ENCODE measurements around the gene JUNB. TPM values are rescaled to one million over a fixed set of nuclear protein-coding genes. Genes with fewer than 3 reads are reported as not detected.

Gene JUNB
- polyA plus RNA-seq, 3 donors, result 1,279 to 3,167 (median 1,468) TPM

- no peak overlapping the region for H3K27ac ChIP-seq (ENCODE audit: low read depth in 1 of 2, low read length in 2 of 2)
- DNase-seq, result no peak
- Mint-ChIP-seq H3K27ac (peak overlapping the region in 1 of 7 donors; percentile 45), H3K4me3 (no peak overlapping the region), H3K36me3 (peaks cover 28 to 54% of the 10 kb centered on the region in 2 donors), H3K9me3 (peaks cover 0 to 5% (median 0%) of the 10 kb centered on the region in 7 donors), H3K27me3 (ENCODE audit: low read depth in 3 of 3) (peaks cover 0 to 3% (median 0%) of the 10 kb centered on the region in 3 donors), H3K4me1 (peaks cover 8% of the 10 kb centered on the region)
- H3K4me1 ChIP-seq (ENCODE audit: control insufficient read depth in 1 of 2, insufficient read depth in 2 of 2, low read length in 2 of 2), result peaks cover 0 to 6% of the 10 kb centered on the region in 2 donors
- TF ChIP-seq, protein P1, sequence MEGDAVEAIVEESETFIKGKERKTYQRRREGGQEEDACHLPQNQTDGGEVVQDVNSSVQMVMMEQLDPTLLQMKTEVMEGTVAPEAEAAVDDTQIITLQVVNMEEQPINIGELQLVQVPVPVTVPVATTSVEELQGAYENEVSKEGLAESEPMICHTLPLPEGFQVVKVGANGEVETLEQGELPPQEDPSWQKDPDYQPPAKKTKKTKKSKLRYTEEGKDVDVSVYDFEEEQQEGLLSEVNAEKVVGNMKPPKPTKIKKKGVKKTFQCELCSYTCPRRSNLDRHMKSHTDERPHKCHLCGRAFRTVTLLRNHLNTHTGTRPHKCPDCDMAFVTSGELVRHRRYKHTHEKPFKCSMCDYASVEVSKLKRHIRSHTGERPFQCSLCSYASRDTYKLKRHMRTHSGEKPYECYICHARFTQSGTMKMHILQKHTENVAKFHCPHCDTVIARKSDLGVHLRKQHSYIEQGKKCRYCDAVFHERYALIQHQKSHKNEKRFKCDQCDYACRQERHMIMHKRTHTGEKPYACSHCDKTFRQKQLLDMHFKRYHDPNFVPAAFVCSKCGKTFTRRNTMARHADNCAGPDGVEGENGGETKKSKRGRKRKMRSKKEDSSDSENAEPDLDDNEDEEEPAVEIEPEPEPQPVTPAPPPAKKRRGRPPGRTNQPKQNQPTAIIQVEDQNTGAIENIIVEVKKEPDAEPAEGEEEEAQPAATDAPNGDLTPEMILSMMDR (IDR thresholded peaks at IDR 0.05), result no peak
- no peak overlapping the region for H3K4me3 ChIP-seq (replicated peaks in 1 of 3; ENCODE audit: low read depth in 2 of 3, low read length in 3 of 3)
- intact Hi-C loops (cut with micrococcal nuclease), result loop anchor here in 1 of 2 donors (2.0 kb wide), 2 partner anchors 30 to 80 kb away; no protein-coding TSS in a partner anchor
- H2AFZ ChIP-seq (ENCODE audit: insufficient read depth, low read depth, low read length, poor library complexity, severe bottlenecking), result no peak overlapping the region
- no peaks in the 10 kb centered on the region for H3K27me3 ChIP-seq (ENCODE audit: control insufficient read depth in 2 of 2, insufficient read depth in 2 of 2, low read length in 2 of 2)
- H3K36me3 ChIP-seq (replicated peaks in 1 of 2; ENCODE audit: control insufficient read depth in 1 of 2, insufficient read depth in 2 of 2, low read length in 2 of 2), result no peaks in the 10 kb centered on the region
- H3K9ac ChIP-seq (ENCODE audit: insufficient read depth, low read length, poor library complexity, severe bottlenecking), result no peak overlapping the region
- no peaks in the 10 kb centered on the region for H3K79me2 ChIP-seq (ENCODE audit: insufficient read depth, low read length)
- no peak overlapping the region for H3K4me2 ChIP-seq (replicated peaks; ENCODE audit: extremely low read depth, low read length, poor library complexity, severe bottlenecking)
- peaks cover 0 to 5% of the 10 kb centered on the region in 2 donors for H3K9me3 ChIP-seq (replicated peaks in 1 of 2; ENCODE audit: control insufficient read depth in 1 of 2, insufficient read depth in 1 of 2, low read length in 2 of 2)
- 100% methylated on average over 11 of the region's 11 CpGs for WGBS (ENCODE audit: insufficient coverage)
- H4K20me1 ChIP-seq (ENCODE audit: insufficient read depth, low read length), result no peaks in the 10 kb centered on the region
These were observed 24.1 kb upstream of the JUNB start for GRCh38 chr19:12767150-12767549.

- no peak for DNase-seq
- intact Hi-C loops (cut with micrococcal nuclease), result loop anchor here in 1 of 2 donors (2.0 kb wide), 2 partner anchors 29 to 79 kb away; no protein-coding TSS in a partner anchor
- no peak overlapping the region for H3K4me3 ChIP-seq (replicated peaks in 1 of 3; ENCODE audit: low read depth in 2 of 3, low read length in 3 of 3)
- 98% methylated on average over 14 of the region's 15 CpGs for WGBS (ENCODE audit: insufficient coverage)
- H3K9me3 ChIP-seq (replicated peaks in 1 of 2; ENCODE audit: control insufficient read depth in 1 of 2, insufficient read depth in 1 of 2, low read length in 2 of 2), result peaks cover 0 to 5% of the 10 kb centered on the region in 2 donors
- H3K27me3 Mint-ChIP-seq (ENCODE audit: low read depth in 3 of 3), result peaks cover 0 to 5% (median 0%) of the 10 kb centered on the region in 3 donors
- no peaks in the 10 kb centered on the region for H3K27me3 ChIP-seq (ENCODE audit: control insufficient read depth in 2 of 2, insufficient read depth in 2 of 2, low read length in 2 of 2)
- H3K79me2 ChIP-seq (ENCODE audit: insufficient read depth, low read length), result no peaks in the 10 kb centered on the region
- no peak overlapping the region for H3K9ac ChIP-seq (ENCODE audit: insufficient read depth, low read length, poor library complexity, severe bottlenecking)
- no peaks in the 10 kb centered on the region for H4K20me1 ChIP-seq (ENCODE audit: insufficient read depth, low read length)
- peaks cover 0 to 5% (median 0%) of the 10 kb centered on the region in 7 donors for H3K9me3 Mint-ChIP-seq
- peaks cover 0 to 6% of the 10 kb centered on the region in 2 donors for H3K4me1 ChIP-seq (ENCODE audit: control insufficient read depth in 1 of 2, insufficient read depth in 2 of 2, low read length in 2 of 2)
- H2AFZ ChIP-seq (ENCODE audit: insufficient read depth, low read depth, low read length, poor library complexity, severe bottlenecking), result no peak overlapping the region
- no peak overlapping the region for H3K4me2 ChIP-seq (replicated peaks; ENCODE audit: extremely low read depth, low read length, poor library complexity, severe bottlenecking)
- no peak overlapping the region for H3K27ac ChIP-seq (ENCODE audit: low read depth in 1 of 2, low read length in 2 of 2)
- H3K27ac Mint-ChIP-seq, result no peak overlapping the region
- TF ChIP-seq, protein P1 (IDR thresholded peaks at IDR 0.05), result no peak
- H3K4me1 Mint-ChIP-seq, result peaks cover 8% of the 10 kb centered on the region
- peaks cover 26 to 50% of the 10 kb centered on the region in 2 donors for H3K36me3 Mint-ChIP-seq
- no peaks in the 10 kb centered on the region for H3K36me3 ChIP-seq (replicated peaks in 1 of 2; ENCODE audit: control insufficient read depth in 1 of 2, insufficient read depth in 2 of 2, low read length in 2 of 2)
- H3K4me3 Mint-ChIP-seq, result no peak overlapping the region
These were observed 23.6 kb upstream of the JUNB start for GRCh38 chr19:12767666-12768065.
